HL-60/S4 treated with phorbol 12-myristate 13-acetate at 8.2 ng/mL for 4 days and 3 days (cell line): ENCODE measurements around the gene PSME1.

Experiments used
- in situ Hi-C: fragments of 300-500 bp; cut with MboI; formaldehyde crosslinking; loops from 2 replicates; pipeline ENCODE4 v1.15.0; 2022; ENCODE audit warnings: low sequenced_read_pairs

PSME1 gene

GRCh38 chr14:24135834-24136683 is at the start of gene PSME1:
PSME1 (plus strand) TSS chr14:24136194; CDS start chr14:24136263, 69 bp downstream.
- in situ Hi-C loops: no loop called here

GRCh38 chr14:24087004-24087403 is 49.0 kb upstream of the PSME1 start:
- in situ Hi-C loops: no loop called here

- in situ Hi-C loops: no loop called here
Observed at GRCh38 chr14:24088095-24088494, 47.9 kb upstream of the PSME1 start.

- in situ Hi-C loops: no loop called here
Observed at GRCh38 chr14:24089890-24090289, 46.1 kb upstream of the PSME1 start.

- in situ Hi-C loops: no loop called here
Observed at GRCh38 chr14:24092110-24092504, 43.9 kb upstream of the PSME1 start.

- in situ Hi-C loops: no loop called here
Observed at GRCh38 chr14:24092505-24093206, 43.3 kb upstream of the PSME1 start.

- in situ Hi-C loops: no loop called here
Observed at GRCh38 chr14:24093207-24093900, 42.6 kb upstream of the PSME1 start.

GRCh38 chr14:24093901-24094840 is 41.8 kb upstream of the PSME1 start, which contains the start of gene PCK2:
PCK2 (plus strand) TSS chr14:24094311; CDS start chr14:24094406, 95 bp downstream.
- in situ Hi-C loops: no loop called here

GRCh38 chr14:24094841-24095270 is 41.1 kb upstream of the PSME1 start:
- in situ Hi-C loops: no loop called here

- in situ Hi-C loops: no loop called here
Observed at GRCh38 chr14:24095271-24096068, 40.5 kb upstream of the PSME1 start.

GRCh38 chr14:24096545-24097181 is 39.3 kb upstream of the PSME1 start:
- in situ Hi-C loops: no loop called here

GRCh38 chr14:24098229-24098926 is 37.6 kb upstream of the PSME1 start:
- in situ Hi-C loops: no loop called here

GRCh38 chr14:24098927-24099813 is 36.8 kb upstream of the PSME1 start:
- in situ Hi-C loops: no loop called here

GRCh38 chr14:24100197-24100981 is 35.6 kb upstream of the PSME1 start:
- in situ Hi-C loops: no loop called here

GRCh38 chr14:24100982-24101494 is 35.0 kb upstream of the PSME1 start:
- in situ Hi-C loops: no loop called here

GRCh38 chr14:24102357-24103048 is 33.5 kb upstream of the PSME1 start:
- in situ Hi-C loops: no loop called here
